NT2/D1 (cell line): ENCODE measurements around the gene KANK3.
"Not testable (repeated sequence)": the region's sequence is repeated elsewhere in the genome, so short reads cannot be mapped to it uniquely, and the experiment has no call there.

Source experiments
- DNase-seq: peaks from one replicate; pipeline ENCODE4 v3.0.0-alpha.2; 2011; ENCODE audit warnings: low read depth, low spot score
- H3K27me3 ChIP-seq: 2 replicates; pipeline ENCODE4 v1.6.0; 2011; ENCODE audit warnings: mild to moderate bottlenecking; ENCODE audit not compliant: insufficient read length, insufficient read depth
- H3K36me3 ChIP-seq: 2 replicates; pipeline ENCODE4 v1.6.1; 2011; ENCODE audit warnings: mild to moderate bottlenecking, low read length, mixed read lengths; ENCODE audit not compliant: insufficient read depth, insufficient read length
- H3K4me1 ChIP-seq: 2 replicates; pipeline ENCODE4 v1.5.1; 2011; ENCODE audit not compliant: insufficient read depth, insufficient read length
- H3K4me3 ChIP-seq: 2 replicates; pipeline ENCODE4 v1.5.1; 2011; ENCODE audit warnings: low read depth; ENCODE audit not compliant: insufficient read length
- H3K9ac ChIP-seq: 2 replicates; pipeline ENCODE4 v1.6.0; 2011; ENCODE audit warnings: low read depth; ENCODE audit not compliant: insufficient read length
- H3K9me3 ChIP-seq: 2 replicates; pipeline ENCODE4 v1.5.1; 2011; ENCODE audit warnings: mild to moderate bottlenecking, low read length; ENCODE audit not compliant: insufficient read depth
- SUZ12 ChIP-seq: IDR thresholded peaks from 2 replicates; pipeline ENCODE4 v1.6.1; 2011; ENCODE audit not compliant: insufficient read length, insufficient read depth; ENCODE audit errors: extremely low read depth
- YY1 ChIP-seq: IDR thresholded peaks from 2 replicates; pipeline ENCODE4 v1.6.1; 2011; ENCODE audit not compliant: insufficient read length, insufficient read depth
- ZNF274 ChIP-seq: IDR thresholded peaks from 2 replicates; pipeline ENCODE4 v1.6.1; 2011; ENCODE audit warnings: mild to moderate bottlenecking, low read depth, low read length

KANK3 gene

DNA sequence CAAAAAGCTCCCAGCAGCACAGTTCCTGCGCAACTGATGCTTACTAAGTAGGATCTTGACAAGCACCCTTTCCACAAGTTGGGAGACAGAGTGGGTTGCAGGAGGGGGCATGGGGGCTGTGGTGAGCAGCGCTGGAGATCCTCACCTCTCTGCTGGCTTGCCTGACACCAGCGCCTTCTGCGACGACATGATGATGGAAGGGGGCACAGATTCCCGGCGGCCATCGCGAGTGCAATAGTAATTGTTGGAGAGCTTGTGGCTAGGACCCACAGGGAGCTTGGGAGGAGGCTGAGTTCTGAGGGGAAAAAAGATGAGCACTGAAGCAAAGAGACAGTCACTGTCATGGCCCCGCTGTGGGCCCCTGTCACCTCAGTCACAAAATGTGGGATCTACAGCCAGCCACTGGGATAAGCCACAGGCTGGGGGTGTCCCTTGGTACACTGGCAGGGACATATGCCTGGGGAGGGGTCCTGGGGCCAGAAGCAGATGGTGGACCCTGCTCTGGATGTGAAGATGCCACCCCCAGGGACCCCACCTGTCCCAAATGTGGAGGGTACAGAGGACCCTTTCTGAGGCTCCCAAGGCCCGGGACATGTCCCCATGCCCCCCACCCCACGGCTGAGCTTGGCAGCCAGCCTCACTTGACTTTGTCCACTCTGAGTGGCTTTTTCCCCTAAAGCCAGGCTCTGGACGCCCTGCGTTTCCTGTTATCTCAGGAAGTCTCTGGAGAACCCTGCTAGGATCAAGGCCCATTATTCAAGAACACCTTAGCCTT is 26.5 kb downstream of the KANK3 start:
- H3K36me3 ChIP-seq = peaks cover 53% of the 10 kb centered on the region

DNA sequence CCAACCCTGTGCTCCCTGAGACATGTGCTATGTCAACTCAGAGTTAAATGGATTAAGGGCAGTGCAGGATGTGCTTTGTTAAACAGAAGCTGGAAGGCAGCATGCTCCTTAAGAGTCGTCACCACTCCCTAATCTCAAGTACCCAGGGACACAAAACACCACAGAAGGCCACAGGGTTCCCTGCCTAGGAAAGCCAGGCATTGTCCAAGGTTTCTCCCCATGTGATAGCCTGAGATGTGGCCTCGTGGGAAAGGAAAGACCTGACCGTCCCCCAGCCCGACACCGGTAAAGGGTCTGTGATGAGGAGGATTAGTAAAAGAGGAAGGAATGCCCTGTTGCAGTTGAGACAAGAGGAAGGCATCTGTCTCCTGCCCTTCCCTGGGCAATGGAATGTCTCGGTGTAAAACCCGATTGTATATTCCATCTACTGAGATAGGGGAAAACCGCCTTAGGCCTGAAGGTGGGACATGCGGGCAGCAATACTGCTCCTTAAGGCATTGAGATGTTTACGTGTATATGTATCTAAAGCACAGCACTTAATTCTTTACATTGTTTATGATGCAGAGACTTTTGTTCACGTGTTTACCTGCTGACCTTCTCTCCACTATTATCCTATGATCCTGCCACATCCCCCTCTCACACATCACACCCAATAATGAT is 28.0 kb downstream of the KANK3 start:
- not testable (repeated sequence) for H3K9me3 ChIP-seq, H3K4me3 ChIP-seq, DNase-seq, H3K27me3 ChIP-seq, H3K9ac ChIP-seq
- peaks cover 11% of the 10 kb centered on the region for H3K4me1 ChIP-seq
- peaks cover 67% of the 10 kb centered on the region for H3K36me3 ChIP-seq

More for the DNA sequence above, 26.5 kb downstream of the KANK3 start:
- Histone ChIP-seq H3K9ac (peak overlapping the region; percentile 54), H3K9me3 (no peaks in the 10 kb centered on the region), H3K4me1 (peaks cover 10% of the 10 kb centered on the region), H3K27me3 (no peaks in the 10 kb centered on the region), H3K4me3 (no peak overlapping the region)
- 0 out of 2 replicates have a peak, but pooled peaks have one; percentile 23 for TF ChIP-seq ZNF274
- no peak for TF ChIP-seq YY1
- no peak for DNase-seq

DNA sequence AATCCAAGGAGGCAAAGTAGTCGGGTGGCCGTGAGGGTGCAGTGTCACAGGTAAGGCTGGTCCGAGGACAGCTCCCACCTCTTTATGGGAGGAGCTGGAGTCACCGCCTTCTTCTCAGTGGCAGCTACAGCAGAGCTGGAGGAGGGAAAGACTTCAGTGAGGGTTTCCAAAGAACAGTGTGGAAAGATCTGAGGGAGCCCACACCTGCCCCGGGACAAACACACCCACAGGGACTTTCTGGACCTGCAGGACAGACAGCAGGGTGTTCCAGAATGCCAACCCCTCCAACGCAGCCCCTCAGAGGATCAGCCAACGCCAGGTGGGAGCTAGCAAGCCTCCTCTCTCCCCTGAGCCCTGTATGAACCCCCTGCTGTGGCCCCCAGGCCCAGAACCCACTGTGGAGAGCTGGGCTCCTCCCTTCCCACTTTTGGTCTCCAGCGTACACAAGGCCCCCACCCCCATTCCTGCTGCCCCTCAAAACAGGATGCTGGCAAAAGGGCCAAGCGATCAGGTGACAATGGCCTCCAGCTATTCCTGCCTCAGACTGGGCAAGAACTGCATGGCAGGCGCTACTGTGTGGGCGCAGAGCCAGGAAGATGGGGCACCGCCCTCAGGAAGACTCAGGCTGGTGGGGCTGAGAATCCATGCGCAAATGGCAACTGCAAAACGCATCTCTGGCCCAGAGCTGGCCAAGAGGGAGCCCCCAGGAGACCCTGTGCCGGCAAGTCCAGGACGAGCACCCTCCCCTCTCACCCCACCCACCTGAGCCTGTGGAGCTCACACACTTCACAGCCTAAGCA is 31.4 kb downstream of the KANK3 start:
- no peaks in the 10 kb centered on the region for H3K9me3 ChIP-seq
- H3K4me3 ChIP-seq = no peak overlapping the region
- peaks cover 15% of the 10 kb centered on the region for H3K4me1 ChIP-seq
- no peak for DNase-seq
- TF ChIP-seq YY1 (no peak), ZNF274 (no peak), SUZ12 (no peak)
- peaks cover 68% of the 10 kb centered on the region for H3K36me3 ChIP-seq
- no peaks in the 10 kb centered on the region for H3K27me3 ChIP-seq
- peak overlapping the region; percentile 16 for H3K9ac ChIP-seq

DNA sequence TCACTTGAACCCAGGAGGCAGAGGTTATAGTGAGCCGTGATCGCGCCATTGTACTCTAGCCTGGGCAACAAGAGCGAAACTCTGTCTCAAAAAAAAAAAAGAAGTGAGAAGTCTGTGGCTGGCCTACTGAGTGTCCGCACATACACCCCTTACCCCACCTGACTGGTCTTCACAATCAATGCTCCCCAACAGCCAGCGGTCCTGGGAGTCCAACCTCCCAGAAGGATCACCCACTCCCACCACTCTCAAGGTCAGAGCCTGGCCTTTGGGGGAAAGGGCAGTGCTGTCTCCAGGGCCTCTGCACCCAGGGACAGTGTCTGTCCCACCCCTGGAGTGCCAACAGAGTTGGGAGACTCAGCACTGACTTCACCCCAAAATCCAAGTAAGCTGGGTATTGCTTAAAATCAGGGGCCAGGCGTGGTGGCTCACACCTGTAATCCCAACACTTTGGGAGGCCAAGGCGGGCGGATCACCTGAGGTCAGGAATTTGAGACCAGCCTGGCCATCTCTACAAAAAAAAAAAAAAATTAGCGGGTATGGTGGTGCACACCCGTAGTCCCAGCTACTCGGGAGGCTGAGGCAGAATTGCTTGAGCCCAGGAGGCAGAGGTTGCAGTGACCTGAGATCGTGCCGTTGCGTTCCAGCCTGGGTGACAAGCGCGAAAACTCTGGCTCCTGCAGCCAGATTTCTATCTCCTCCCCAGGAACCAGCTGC is 32.6 kb downstream of the KANK3 start:
- H3K36me3 ChIP-seq = peaks cover 69% of the 10 kb centered on the region
- H3K4me1 ChIP-seq = peaks cover 20% of the 10 kb centered on the region
- H3K4me3 ChIP-seq = no peak overlapping the region
- no peak overlapping the region for H3K9ac ChIP-seq
- H3K27me3 ChIP-seq = no peaks in the 10 kb centered on the region
- TF ChIP-seq YY1 (no peak), ZNF274 (no peak), SUZ12 (no peak)
- no peak for DNase-seq
- H3K9me3 ChIP-seq = no peaks in the 10 kb centered on the region

DNA sequence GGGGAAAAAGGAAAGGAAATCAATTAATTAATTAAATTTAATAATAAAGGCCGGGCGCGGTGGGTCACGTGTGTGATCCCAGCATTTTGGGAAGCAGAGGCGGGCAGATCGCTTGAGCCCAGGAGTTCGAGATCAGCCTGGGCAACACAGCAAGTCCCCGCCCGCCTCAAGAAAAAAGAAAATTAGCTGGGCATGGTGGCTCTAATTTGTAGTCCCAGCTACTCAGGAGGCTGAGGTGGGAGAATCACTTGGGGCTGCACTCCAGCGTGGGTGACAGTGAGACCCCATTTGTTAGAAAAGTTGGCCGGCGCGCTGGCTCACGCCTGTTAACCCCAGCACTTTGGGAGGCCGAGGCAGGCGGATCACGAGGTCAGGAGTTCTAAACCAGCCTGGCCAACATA is 34.2 kb downstream of the KANK3 start:
- TF ChIP-seq YY1 = no peak
- TF ChIP-seq SUZ12 = no peak
- no peak for TF ChIP-seq ZNF274
- Histone ChIP-seq H3K9ac (no peak overlapping the region), H3K4me1 (peaks cover 23% of the 10 kb centered on the region), H3K27me3 (no peaks in the 10 kb centered on the region), H3K36me3 (peaks cover 54% of the 10 kb centered on the region), H3K9me3 (no peaks in the 10 kb centered on the region), H3K4me3 (peak overlapping the region; percentile 3)
- DNase-seq = no peak

DNA sequence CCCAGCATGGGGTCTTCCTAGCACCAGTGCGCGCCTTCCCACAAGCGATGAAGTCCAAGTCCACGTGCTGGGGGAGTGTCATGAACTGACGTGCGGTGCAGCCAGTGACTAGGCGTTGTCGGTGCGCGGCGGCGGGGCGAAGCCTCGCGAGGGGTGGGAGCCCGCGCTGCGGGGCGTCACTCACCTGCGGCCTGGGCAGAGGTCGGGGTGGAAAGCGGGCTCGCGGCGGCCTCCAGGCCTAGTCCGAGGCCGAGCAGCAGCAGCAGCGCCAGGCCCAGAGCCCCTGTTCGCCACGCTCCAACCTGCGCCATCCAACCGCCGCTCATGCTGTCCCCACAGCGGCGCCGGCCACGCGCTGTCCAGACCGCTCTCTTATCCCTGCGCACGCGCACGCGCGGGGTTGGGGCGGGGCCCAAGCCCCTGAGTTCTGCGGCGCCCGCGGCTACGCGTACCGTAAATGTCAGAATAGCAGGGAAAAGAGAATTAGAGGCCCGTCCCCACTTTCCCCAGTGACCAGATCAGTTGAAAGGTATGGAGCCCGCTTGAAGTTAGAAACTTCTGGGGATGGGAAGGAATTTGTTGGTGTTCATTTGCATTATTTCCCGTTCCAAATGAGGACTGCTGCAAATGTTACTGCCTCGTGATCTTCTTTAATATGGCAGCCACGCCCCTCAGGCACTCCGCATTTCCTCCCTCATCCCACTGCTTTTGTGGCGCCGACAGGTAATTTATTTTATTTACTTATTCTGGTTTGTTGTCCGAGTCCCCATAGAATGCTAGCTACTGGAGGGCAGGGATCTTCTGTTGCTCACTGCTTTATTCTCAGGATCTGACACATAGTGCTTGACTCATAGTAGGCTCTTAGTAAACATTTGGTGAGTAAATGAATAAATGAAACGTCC is 34.8 kb downstream of the KANK3 start, which contains the start of gene CD320:
CD320 (minus strand) TSS at position 394 of the 902 bp plus-strand sequence; CDS start at position 326, 68 bp downstream.
- DNase-seq = peak; percentile 77
- H3K9me3 ChIP-seq = no peaks in the 10 kb centered on the region
- peaks cover 53% of the 10 kb centered on the region for H3K36me3 ChIP-seq
- peak within 1 kb of the TSS; percentile 93 for H3K9ac ChIP-seq
- H3K4me1 ChIP-seq = peaks cover 27% of the 10 kb centered on the region
- no peak for TF ChIP-seq YY1
- TF ChIP-seq SUZ12 = no peak
- no peak for TF ChIP-seq ZNF274
- no peaks in the 10 kb centered on the region for H3K27me3 ChIP-seq
- peak within 1 kb of the TSS; percentile 98 for H3K4me3 ChIP-seq
